ENCODE results near the gene NF2. TPM values are rescaled to one million over a fixed set of nuclear protein-coding genes. Genes with fewer than 3 reads are reported as not detected.

Gene NF2
- total RNA-seq, 1 experiment from 2014 or later: 56.9 TPM

- no peak for TF ChIP-seq MLX (CRISPR knock-in tag; IDR thresholded peaks at IDR 0.05)
- no peak for TF ChIP-seq PREB (CRISPR knock-in tag; IDR thresholded peaks at IDR 0.05; ENCODE audit: borderline replicate concordance)
These were observed 114.4 kb downstream of the NF2 start (continued) for GRCh38 chr22:29717789-29718188.

GRCh38 chr22:29718949-29719898 lies 115.8 kb downstream of the NF2 start:
- Mint-ChIP-seq H3K4me1 (peaks cover 3% of the 10 kb centered on the region; the same call in 1 of the 2 replicates), H3K9me3 (no peaks in the 10 kb centered on the region), H3K4me3 (peak overlapping the region; percentile 52), H3K36me3 (no peaks in the 10 kb centered on the region), H3K27me3 (ENCODE audit: low read depth) (peaks cover 60% of the 10 kb centered on the region), H3K27ac (no peak overlapping the region)
- no peak for TF ChIP-seq PRRX2 (CRISPR knock-in tag; IDR thresholded peaks at IDR 0.05)
- 0 out of 2 replicates have a peak, but pooled peaks have one; percentile 21 for TF ChIP-seq ZNF121 (CRISPR knock-in tag; IDR thresholded peaks at IDR 0.05)
- no peak for ATAC-seq
- ChIA-PET CTCF (interaction anchor here (0.5 to 6.7 kb wide), 4 partner anchors 17 to 134 kb away, joined by 4 to 57 read pairs (median 10); no protein-coding TSS in a partner anchor), POLR2A (no interaction called here)
- DNase-seq (ENCODE audit: low spot score): no peak

- Mint-ChIP-seq H3K36me3 (no peaks in the 10 kb centered on the region), H3K27me3 (ENCODE audit: low read depth) (peaks cover 60% of the 10 kb centered on the region), H3K27ac (no peak within 1 kb of the TSS), H3K4me1 (no peaks in the 10 kb centered on the region), H3K4me3 (peak within 1 kb of the TSS; percentile 54), H3K9me3 (no peaks in the 10 kb centered on the region)
- ChIA-PET POLR2A (no interaction called here), CTCF (interaction anchor here (6.7 kb wide), 1 partner anchor 30 kb away, joined by 57 read pairs; no protein-coding TSS in a partner anchor)
- ATAC-seq (peak; percentile 32), DNase-seq (ENCODE audit: low spot score) (no peak)
- TF ChIP-seq FOXJ3 (CRISPR knock-in tag; IDR thresholded peaks at IDR 0.05; ENCODE audit: borderline replicate concordance): no peak
- TF ChIP-seq IRF2 (CRISPR knock-in tag; IDR thresholded peaks at IDR 0.05; ENCODE audit: borderline replicate concordance, low read depth): no peak
- TF ChIP-seq ZBTB43 (CRISPR knock-in tag; IDR thresholded peaks at IDR 0.05): no peak
- no peak for TF ChIP-seq ATF6 (CRISPR knock-in tag; IDR thresholded peaks at IDR 0.05)
- no peak for TF ChIP-seq OVOL2 (CRISPR knock-in tag; IDR thresholded peaks at IDR 0.05; ENCODE audit: borderline replicate concordance)
- TF ChIP-seq NFE2L1 (CRISPR knock-in tag; IDR thresholded peaks at IDR 0.05): no peak
These were observed 116.6 kb downstream of the NF2 start, which contains the start of gene CABP7 for GRCh38 chr22:29719899-29720645. TSS of gene CABP7 (plus strand) at chr22:29720003. CDS start at chr22:29720425, 422 bp downstream.

- H3K36me3 Mint-ChIP-seq: no peaks in the 10 kb centered on the region
- H3K4me3 Mint-ChIP-seq: no peak overlapping the region; the same call in 1 of the 2 replicates
- no peak overlapping the region for H3K27ac Mint-ChIP-seq
- CTCF ChIA-PET: interaction anchor here (6.7 kb wide), 1 partner anchor 31 kb away, joined by 57 read pairs; no protein-coding TSS in a partner anchor
- no peaks in the 10 kb centered on the region for H3K9me3 Mint-ChIP-seq
- H3K27me3 Mint-ChIP-seq (ENCODE audit: low read depth): peaks cover 60% of the 10 kb centered on the region
- POLR2A ChIA-PET: no interaction called here
- no peak for DNase-seq (ENCODE audit: low spot score)
- no peak for ATAC-seq
- H3K4me1 Mint-ChIP-seq: no peaks in the 10 kb centered on the region
- TF ChIP-seq TEAD1 (CRISPR knock-in tag; IDR thresholded peaks at IDR 0.05) (no peak), E2F1 (CRISPR knock-in tag; IDR thresholded peaks at IDR 0.05) (no peak), HMGA2 (CRISPR knock-in tag; IDR thresholded peaks at IDR 0.05) (no peak), ARID4B (CRISPR knock-in tag; IDR thresholded peaks at IDR 0.05; ENCODE audit: borderline replicate concordance) (no peak), SMAD3 (CRISPR knock-in tag; IDR thresholded peaks at IDR 0.05; ENCODE audit: borderline replicate concordance) (no peak), GTF2I (CRISPR knock-in tag; conservative IDR thresholded peaks at IDR 0.05) (no peak)
These were observed 117.4 kb downstream of the NF2 start for GRCh38 chr22:29720811-29721323.

Measured in WTC11 (cell line).